ENCODE data around the gene LRRIQ4.

Gene LRRIQ4

DNA sequence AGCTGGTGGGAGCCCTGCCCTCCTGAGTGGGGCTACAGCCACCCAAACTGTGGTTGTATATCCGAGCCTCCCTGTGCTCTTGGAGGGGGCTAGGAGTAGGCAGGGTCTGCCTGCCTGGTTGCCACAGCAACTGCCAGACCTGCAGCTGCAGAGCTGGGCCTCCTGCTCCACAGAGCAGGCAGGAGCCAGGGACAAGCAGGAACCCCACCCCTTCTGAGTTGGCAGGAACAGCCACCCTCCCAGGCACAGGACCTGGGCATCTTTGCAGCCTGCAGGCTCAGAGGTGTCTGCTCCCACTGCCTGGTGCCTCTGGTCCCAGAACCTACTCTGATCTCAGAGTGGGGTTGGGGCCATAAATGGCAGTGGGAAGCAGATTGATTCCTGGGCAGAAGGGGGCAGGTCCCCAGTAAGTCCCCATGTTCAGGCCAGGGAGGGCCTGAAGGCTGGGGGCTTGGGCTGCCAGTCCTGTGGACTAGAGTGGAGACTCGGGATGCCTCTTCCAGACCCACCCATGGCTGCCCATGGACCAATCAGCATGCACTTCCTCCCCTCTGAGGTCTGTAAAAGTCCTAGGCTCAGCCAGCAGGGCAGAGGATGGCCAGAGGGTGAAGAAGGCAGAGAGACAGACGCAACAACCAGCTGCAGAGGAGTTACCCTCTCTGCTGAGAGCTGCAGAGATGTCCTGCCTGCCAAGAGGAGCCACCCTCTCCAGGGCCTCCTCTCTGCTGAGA lies 67.3 kb downstream of the LRRIQ4 start:
- Mint-ChIP-seq H3K27me3 (peaks cover 29 to 38% of the 10 kb centered on the region in 2 donors), H3K27ac (no peak overlapping the region), H3K9me3 (no peaks in the 10 kb centered on the region), H3K36me3 (ENCODE audit: insufficient read depth) (no peaks in the 10 kb centered on the region), H3K4me3 (no peak overlapping the region), H3K4me1 (ENCODE audit: low read depth in 2 of 2) (no peaks in the 10 kb centered on the region)
- ATAC-seq (replicated peaks) (no peak), DNase-seq (no peak)

DNA sequence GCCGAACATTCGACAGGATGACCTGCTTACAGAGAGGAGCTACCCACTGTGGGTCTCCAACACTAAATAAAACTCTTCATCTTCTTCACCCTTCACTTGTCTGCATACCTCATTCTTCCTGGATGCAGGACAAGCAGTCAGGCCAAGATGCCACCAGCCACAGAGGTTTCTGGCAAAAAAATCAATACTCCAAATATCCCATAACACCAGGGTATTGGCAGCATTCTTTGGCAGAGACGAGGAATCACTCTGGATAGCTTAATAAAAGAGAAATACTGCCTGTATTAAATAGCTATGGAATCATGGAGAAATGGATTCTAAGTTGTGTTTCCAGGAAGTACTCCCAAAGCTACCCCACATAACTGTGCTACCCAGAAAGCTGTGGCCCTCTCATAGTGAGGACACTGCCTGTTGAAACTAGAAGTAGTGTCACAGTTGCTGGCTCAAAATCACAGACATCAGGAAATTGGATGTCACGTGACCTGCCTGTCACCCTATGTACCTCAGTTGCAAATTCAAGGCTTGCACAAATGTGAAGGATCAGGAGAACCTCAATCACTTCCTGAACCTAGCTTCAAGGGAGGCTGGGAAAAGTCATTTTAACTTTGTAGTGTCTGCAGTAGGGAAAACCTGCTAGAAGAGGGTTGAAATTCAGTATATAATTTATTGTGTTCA lies 68.0 kb downstream of the LRRIQ4 start:
- H3K4me3 Mint-ChIP-seq = no peak overlapping the region
- DNase-seq (no peak), ATAC-seq (replicated peaks) (no peak)
- H3K27ac Mint-ChIP-seq = no peak overlapping the region
- H3K9me3 Mint-ChIP-seq = no peaks in the 10 kb centered on the region
- no peaks in the 10 kb centered on the region for H3K4me1 Mint-ChIP-seq (ENCODE audit: low read depth in 2 of 2)
- peaks cover 29 to 32% of the 10 kb centered on the region in 2 donors for H3K27me3 Mint-ChIP-seq
- H3K36me3 Mint-ChIP-seq (ENCODE audit: insufficient read depth) = no peaks in the 10 kb centered on the region

DNA sequence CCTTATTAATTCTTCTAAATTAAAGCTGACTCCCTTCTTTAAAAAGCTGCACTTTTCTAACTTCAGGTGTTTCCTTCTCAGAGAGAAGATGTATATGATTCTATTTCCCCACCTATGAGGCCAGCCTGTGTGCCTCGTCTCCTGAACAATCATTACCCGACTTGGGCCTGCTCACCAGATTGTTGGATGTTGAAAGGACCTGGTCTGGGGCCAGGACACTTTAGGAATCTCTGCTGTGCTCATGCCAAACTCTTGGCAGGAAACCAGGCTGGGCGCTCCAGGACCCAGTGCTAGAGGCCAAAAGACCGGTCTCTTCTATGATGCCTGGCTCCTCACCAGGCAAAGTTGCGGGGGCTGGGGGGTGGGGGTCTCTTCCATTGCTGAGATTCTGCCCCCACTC lies 74.0 kb downstream of the LRRIQ4 start:
- Mint-ChIP-seq H3K4me1 (ENCODE audit: low read depth in 2 of 2) (no peaks in the 10 kb centered on the region), H3K4me3 (no peak overlapping the region), H3K27ac (no peak overlapping the region), H3K9me3 (no peaks in the 10 kb centered on the region), H3K27me3 (peaks cover 24 to 28% of the 10 kb centered on the region in 2 donors), H3K36me3 (ENCODE audit: insufficient read depth) (no peaks in the 10 kb centered on the region)
- DNase-seq (no peak), ATAC-seq (replicated peaks) (no peak)
